ENCODE data around the gene COG8. TPM values are rescaled to one million over a fixed set of nuclear protein-coding genes. Genes with fewer than 3 reads are reported as not detected.
"Not testable (repeated sequence)": the region's sequence is repeated elsewhere in the genome, so short reads cannot be mapped to it uniquely, and the experiment has no call there.

Gene COG8
- total and polyA plus RNA-seq, 4 donors: 18.3 to 36.3 (median 26.3) TPM

DNA sequence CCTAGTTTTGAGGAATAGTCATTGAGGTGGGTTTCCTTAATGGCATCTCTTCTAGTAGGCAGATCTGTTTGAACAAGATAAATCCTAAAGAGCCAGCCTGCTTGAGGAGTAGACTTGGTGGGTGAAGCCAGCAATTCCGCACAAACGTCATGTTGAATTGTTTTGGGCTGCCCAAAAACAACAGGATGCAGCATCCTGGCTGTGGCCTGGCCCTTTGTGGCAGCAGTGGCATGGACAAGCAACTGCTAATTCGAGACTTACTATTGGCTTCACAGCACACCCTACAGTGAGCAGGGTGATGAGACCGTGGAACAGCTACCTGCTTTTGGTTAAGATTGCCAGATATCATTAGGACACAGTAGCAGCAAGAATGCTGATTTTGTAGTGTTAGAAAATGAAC, 37.5 kb downstream of the COG8 start:
- Histone ChIP-seq H3K27ac (ENCODE audit: low read depth in 1 of 2, low read length in 1 of 2) (no peak overlapping the region), H3K9me3 (ENCODE audit: control insufficient read depth in 4 of 4, insufficient read depth in 3 of 4, low read length in 3 of 4) (no peaks in the 10 kb centered on the region), H3K4me1 (ENCODE audit: control insufficient read depth in 5 of 5, insufficient read depth in 5 of 5, low read length in 5 of 5) (no peaks in the 10 kb centered on the region), H3K4me3 (no peak overlapping the region), H3K9ac (ENCODE audit: insufficient read depth in 1 of 2, low read length in 2 of 2) (no peak overlapping the region), H3K27me3 (ENCODE audit: control insufficient read depth in 3 of 3, insufficient read depth in 3 of 3, low read length in 2 of 3) (no peaks in the 10 kb centered on the region), H3K36me3 (ENCODE audit: control insufficient read depth in 4 of 4, insufficient read depth in 4 of 4, low read length in 4 of 4) (peaks cover 10 to 21% (median 13%) of the 10 kb centered on the region in 4 donors)
- WGBS, 2 donors: 90 to 95% methylated on average over 4 of the region's 4 CpGs
- DNase-seq (no peak), ATAC-seq (ENCODE audit: insufficient read depth, low FRiP score) (no peak)
- TF ChIP-seq, protein P1, sequence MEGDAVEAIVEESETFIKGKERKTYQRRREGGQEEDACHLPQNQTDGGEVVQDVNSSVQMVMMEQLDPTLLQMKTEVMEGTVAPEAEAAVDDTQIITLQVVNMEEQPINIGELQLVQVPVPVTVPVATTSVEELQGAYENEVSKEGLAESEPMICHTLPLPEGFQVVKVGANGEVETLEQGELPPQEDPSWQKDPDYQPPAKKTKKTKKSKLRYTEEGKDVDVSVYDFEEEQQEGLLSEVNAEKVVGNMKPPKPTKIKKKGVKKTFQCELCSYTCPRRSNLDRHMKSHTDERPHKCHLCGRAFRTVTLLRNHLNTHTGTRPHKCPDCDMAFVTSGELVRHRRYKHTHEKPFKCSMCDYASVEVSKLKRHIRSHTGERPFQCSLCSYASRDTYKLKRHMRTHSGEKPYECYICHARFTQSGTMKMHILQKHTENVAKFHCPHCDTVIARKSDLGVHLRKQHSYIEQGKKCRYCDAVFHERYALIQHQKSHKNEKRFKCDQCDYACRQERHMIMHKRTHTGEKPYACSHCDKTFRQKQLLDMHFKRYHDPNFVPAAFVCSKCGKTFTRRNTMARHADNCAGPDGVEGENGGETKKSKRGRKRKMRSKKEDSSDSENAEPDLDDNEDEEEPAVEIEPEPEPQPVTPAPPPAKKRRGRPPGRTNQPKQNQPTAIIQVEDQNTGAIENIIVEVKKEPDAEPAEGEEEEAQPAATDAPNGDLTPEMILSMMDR (IDR thresholded peaks at IDR 0.05; ENCODE audit: control extremely low read depth, extremely low read depth): no peak

DNA sequence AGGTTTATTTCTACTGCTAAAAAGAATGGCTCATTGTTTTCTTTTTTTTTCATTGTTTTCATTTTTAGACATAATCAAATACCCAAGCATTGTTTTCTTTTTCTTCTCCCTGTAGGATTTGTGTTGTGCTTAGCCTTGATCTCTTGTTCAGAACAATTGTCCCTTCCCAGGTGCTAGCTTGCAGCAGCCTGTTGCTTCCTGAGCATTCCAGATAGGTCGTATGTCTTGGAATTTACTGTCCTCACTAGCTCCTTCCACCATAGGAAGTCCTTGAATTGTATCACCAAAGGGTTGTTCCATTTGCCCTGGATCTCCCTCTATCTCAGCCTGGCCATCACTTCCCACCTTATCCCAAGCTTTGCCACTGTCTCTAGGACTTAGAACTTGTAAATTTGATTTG, 38.2 kb downstream of the COG8 start:
- DNase-seq (no peak), ATAC-seq (ENCODE audit: insufficient read depth, low FRiP score) (no peak)
- peaks cover 10 to 21% (median 13%) of the 10 kb centered on the region in 4 donors for H3K36me3 ChIP-seq (ENCODE audit: control insufficient read depth in 4 of 4, insufficient read depth in 4 of 4, low read length in 4 of 4)
- no peak overlapping the region for H3K27ac ChIP-seq (ENCODE audit: low read depth in 1 of 2, low read length in 1 of 2)
- H3K4me3 ChIP-seq: no peak overlapping the region
- H3K9ac ChIP-seq (ENCODE audit: insufficient read depth in 1 of 2, low read length in 2 of 2): no peak overlapping the region
- no peaks in the 10 kb centered on the region for H3K4me1 ChIP-seq (ENCODE audit: control insufficient read depth in 5 of 5, insufficient read depth in 5 of 5, low read length in 5 of 5)
- TF ChIP-seq, protein P1 (IDR thresholded peaks at IDR 0.05; ENCODE audit: control extremely low read depth, extremely low read depth): no peak
- WGBS, 2 donors: 70 to 80% methylated on average over 1 of the region's 1 CpG
- H3K9me3 ChIP-seq (ENCODE audit: control insufficient read depth in 4 of 4, insufficient read depth in 3 of 4, low read length in 3 of 4): no peaks in the 10 kb centered on the region
- H3K27me3 ChIP-seq (ENCODE audit: control insufficient read depth in 3 of 3, insufficient read depth in 3 of 3, low read length in 2 of 3): no peaks in the 10 kb centered on the region

DNA sequence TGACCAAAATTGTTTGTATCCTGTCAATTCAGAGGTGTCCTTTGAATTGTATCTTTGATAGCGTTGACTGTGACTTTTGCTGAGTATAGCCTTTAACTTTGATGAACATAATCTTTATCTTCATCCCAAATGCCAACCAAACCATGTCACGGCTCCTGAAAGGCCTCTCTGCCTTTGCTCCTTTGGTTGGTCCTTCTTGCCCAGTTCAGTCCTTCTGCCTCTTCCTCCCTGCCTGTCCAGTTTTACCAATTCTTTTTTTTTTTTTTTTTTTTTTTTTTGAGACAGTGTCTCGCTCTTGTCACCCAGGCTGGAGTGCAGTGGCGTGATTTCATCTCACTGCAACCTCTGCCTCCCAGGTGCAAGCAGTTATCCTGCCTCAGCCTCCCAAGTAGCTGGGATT, 41.1 kb downstream of the COG8 start:
- TF ChIP-seq, protein P1 (IDR thresholded peaks at IDR 0.05; ENCODE audit: control extremely low read depth, extremely low read depth): no peak
- no peak overlapping the region for H3K27ac ChIP-seq (ENCODE audit: low read depth in 1 of 2, low read length in 1 of 2)
- no peak for ATAC-seq (ENCODE audit: insufficient read depth, low FRiP score)
- no peak for DNase-seq
- 96 to 98% methylated on average over 4 of the region's 4 CpGs for WGBS, 2 donors
- H3K9me3 ChIP-seq (ENCODE audit: control insufficient read depth in 4 of 4, insufficient read depth in 3 of 4, low read length in 3 of 4): no peaks in the 10 kb centered on the region
- peaks cover 8 to 19% (median 13%) of the 10 kb centered on the region in 4 donors for H3K36me3 ChIP-seq (ENCODE audit: control insufficient read depth in 4 of 4, insufficient read depth in 4 of 4, low read length in 4 of 4)
- H3K4me1 ChIP-seq (ENCODE audit: control insufficient read depth in 5 of 5, insufficient read depth in 5 of 5, low read length in 5 of 5): no peaks in the 10 kb centered on the region
- no peak overlapping the region for H3K4me3 ChIP-seq
- H3K9ac ChIP-seq (ENCODE audit: insufficient read depth in 1 of 2, low read length in 2 of 2): no peak overlapping the region
- no peaks in the 10 kb centered on the region for H3K27me3 ChIP-seq (ENCODE audit: control insufficient read depth in 3 of 3, insufficient read depth in 3 of 3, low read length in 2 of 3)

DNA sequence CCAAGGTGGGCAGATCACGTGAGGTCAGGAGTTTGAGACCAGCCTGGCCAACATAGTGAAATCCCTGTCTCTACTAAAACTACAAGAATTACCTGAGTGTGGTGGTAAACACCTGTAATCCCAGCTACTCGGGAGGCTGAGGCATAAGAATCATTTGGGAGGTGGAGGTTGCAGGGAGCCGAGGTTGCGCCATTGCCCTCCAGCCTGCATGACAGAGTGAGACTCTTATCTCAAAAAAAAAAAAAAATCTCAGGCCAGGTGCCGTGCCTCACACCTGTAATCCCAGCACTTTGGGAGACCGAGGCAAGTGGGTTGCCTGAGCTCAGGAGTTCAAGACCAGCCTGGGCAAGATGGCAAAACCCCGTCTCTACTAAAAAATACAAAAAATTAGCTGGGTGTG, 42.6 kb downstream of the COG8 start:
- H3K27me3 ChIP-seq (ENCODE audit: control insufficient read depth in 3 of 3, insufficient read depth in 3 of 3, low read length in 2 of 3); H3K4me3 ChIP-seq; H3K9ac ChIP-seq (ENCODE audit: insufficient read depth in 1 of 2, low read length in 2 of 2); DNase-seq; H3K27ac ChIP-seq (ENCODE audit: low read depth in 1 of 2, low read length in 1 of 2); H3K4me1 ChIP-seq (ENCODE audit: control insufficient read depth in 5 of 5, insufficient read depth in 5 of 5, low read length in 5 of 5); ATAC-seq (ENCODE audit: insufficient read depth, low FRiP score); H3K9me3 ChIP-seq (ENCODE audit: control insufficient read depth in 4 of 4, insufficient read depth in 3 of 4, low read length in 3 of 4): not testable (repeated sequence)
- H3K36me3 ChIP-seq (ENCODE audit: control insufficient read depth in 4 of 4, insufficient read depth in 4 of 4, low read length in 4 of 4): peaks cover 5 to 14% (median 10%) of the 10 kb centered on the region in 4 donors
- 95 to 98% methylated on average over 7 of the region's 7 CpGs for WGBS, 2 donors

All from lung (tissue), 12 donors.